Gastroesophageal sphincter (tissue), 3 donors: Measurements from ENCODE around the gene CCT3.

Source experiments
- CTCF ChIP-seq, 4 experiments: fragments of 200-600 bp in 2 of 4; fragments of 450-650 bp in 2 of 4; sonication (generic) in 1 of 4; IDR thresholded peaks; one replicate each; pipeline ENCODE4 v1.5.1; 2017 to 2019; ENCODE audit warnings: antibody characterized with exemption in 4 of 4, mild to moderate bottlenecking in 2 of 4, moderate library complexity in 2 of 4
- EP300 ChIP-seq: sonication (generic); formaldehyde crosslinking; IDR thresholded peaks from one replicate; pipeline ENCODE4 v1.6.1; 2017; ENCODE audit warnings: antibody characterized with exemption, mild to moderate bottlenecking
- POLR2A ChIP-seq, 2 donors: fragments of 450-650 bp; IDR thresholded peaks; one replicate each; pipeline ENCODE4 v1.6.1; 2017; ENCODE audit warnings: antibody characterized with exemption in 2 of 2, mild to moderate bottlenecking in 2 of 2, moderate library complexity in 1 of 2
- POLR2AphosphoS5 ChIP-seq: sonication (generic); formaldehyde crosslinking; IDR thresholded peaks from one replicate; pipeline ENCODE4 v1.6.1; 2017; ENCODE audit warnings: antibody characterized with exemption

GRCh38 chr1:156346636-156347035, 8.5 kb upstream of the CCT3 start:
- TF ChIP-seq CTCF (IDR thresholded peaks at IDR 0.05): no peak
- TF ChIP-seq POLR2A (IDR thresholded peaks at IDR 0.05): no peak
- no peak for TF ChIP-seq EP300
- no peak for TF ChIP-seq POLR2AphosphoS5
